ENCODE measurements around the gene VPREB3.
A peak's percentile ranks its signal among the peaks of the same experiment; 100 is the strongest.

The VPREB3 gene

DNA sequence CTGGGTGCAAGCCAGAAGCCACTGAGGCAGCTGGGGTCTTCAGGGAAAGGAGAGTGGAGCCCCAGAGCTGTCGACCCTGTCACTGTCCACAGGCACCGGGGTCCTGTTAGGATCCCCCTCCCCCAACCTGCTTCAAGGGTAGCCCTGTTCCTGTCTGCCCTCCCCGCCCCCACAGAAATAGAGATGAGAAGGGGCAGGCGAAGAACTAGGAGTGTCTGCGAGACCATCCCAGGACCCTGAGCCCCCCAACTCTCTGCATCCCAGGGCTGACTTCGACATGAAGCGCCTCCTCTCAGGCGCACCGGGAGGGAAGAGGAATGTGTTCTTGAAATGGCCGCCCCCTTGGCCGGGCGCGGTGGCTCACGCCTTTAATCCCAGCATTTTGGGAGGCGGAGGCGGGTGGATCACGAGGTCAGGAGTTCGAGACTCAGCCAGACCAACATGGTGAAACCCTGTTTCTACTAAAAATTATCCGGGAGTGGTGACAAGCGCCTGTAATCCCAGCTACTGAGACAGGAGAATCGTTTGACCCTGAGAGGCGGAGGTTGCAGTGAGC is 2.7 kb downstream of the VPREB3 start:
- H3K4me3 ChIP-seq (replicated peaks in 1 of 2; ENCODE audit: low read depth in 2 of 2, low read length in 2 of 2) = peak overlapping the region; percentile 66 to 93
- TF ChIP-seq, protein P1, sequence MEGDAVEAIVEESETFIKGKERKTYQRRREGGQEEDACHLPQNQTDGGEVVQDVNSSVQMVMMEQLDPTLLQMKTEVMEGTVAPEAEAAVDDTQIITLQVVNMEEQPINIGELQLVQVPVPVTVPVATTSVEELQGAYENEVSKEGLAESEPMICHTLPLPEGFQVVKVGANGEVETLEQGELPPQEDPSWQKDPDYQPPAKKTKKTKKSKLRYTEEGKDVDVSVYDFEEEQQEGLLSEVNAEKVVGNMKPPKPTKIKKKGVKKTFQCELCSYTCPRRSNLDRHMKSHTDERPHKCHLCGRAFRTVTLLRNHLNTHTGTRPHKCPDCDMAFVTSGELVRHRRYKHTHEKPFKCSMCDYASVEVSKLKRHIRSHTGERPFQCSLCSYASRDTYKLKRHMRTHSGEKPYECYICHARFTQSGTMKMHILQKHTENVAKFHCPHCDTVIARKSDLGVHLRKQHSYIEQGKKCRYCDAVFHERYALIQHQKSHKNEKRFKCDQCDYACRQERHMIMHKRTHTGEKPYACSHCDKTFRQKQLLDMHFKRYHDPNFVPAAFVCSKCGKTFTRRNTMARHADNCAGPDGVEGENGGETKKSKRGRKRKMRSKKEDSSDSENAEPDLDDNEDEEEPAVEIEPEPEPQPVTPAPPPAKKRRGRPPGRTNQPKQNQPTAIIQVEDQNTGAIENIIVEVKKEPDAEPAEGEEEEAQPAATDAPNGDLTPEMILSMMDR (IDR thresholded peaks at IDR 0.05; ENCODE audit: low read depth, low read length) = no peak
- DNase-seq (ENCODE audit: low read depth in 2 of 2) = peak in 1 of 2 donors; percentile 36

DNA sequence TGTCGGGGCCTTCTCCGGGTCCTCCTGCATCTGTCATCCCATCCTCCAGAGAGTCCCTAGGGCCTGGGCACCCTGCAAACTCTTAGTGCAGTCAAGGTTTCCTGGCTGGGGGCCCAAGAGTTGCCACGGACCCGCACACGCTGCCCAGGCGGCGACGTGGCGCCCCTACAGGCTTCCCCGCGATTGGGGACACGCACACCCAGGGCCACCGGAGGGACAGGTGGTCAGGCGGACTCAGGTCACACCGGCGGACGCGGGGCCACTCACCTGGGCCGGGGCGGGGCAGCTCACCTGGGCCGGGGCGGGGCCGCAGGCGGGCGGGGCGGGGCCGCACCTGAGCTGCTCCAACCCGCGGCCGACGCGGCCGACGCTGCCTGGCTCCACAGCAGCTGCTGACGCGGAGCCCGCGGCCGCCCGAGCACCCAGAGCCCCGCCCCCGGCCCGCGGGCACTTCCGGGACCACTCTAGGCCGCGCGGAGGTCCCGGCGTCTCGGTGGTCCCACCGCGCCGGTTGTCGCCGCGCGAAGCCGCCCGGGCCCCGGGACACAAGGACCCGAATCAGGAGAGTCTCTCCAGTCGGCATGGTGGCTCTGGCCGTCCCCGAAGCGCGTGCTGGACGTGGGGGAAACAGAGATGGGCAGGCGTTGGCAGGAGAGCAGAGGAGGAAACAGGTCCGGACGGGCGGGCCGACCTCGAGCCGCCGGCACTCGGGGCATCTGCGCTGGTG is 3.3 kb downstream of the VPREB3 start, which contains the start of gene ZNF70:
Gene ZNF70, minus strand, starts transcription at position 399 of the 727 bp plus-strand sequence. CDS start 5,972 bp downstream, outside the sequence.
- TF ChIP-seq, protein P1 (IDR thresholded peaks at IDR 0.05; ENCODE audit: low read depth, low read length) = peak; percentile 13
- peak within 1 kb of the TSS; percentile 87 to 93 for H3K4me3 ChIP-seq (replicated peaks in 1 of 2; ENCODE audit: low read depth in 2 of 2, low read length in 2 of 2)
- peak; percentile 69 to 83 for DNase-seq (ENCODE audit: low read depth in 2 of 2)

GRCh38 chr22:23750367-23750713 is 3.9 kb downstream of the VPREB3 start:
- DNase-seq (ENCODE audit: low read depth in 2 of 2) = no peak
- TF ChIP-seq, protein P1 (IDR thresholded peaks at IDR 0.05; ENCODE audit: low read depth, low read length) = no peak

DNA sequence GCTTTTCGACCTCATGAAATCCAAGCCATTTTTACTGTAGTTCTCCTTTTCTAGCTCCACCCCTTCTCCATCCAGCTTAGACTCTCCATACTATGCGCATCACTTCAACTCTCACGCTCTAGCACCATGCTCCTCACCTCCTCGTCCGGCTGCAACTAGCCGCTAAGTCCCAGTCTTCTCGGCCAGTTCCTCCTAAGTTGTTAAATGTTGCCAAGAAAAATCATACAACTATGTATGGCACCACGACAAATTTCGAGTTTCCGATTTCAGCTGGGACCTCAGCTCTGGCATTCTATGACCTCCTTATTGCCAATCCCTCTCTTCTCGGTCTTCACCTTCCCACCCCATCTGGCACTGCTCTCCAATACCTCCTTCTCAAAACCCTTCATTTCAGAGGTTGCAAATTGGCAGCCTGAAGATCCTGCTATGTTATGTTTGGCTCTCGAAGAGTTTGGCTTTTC is 4.4 kb downstream of the VPREB3 start:
- peak overlapping the region; percentile 87 to 93 for H3K4me3 ChIP-seq (replicated peaks in 1 of 2; ENCODE audit: low read depth in 2 of 2, low read length in 2 of 2)
- TF ChIP-seq, protein P1 (IDR thresholded peaks at IDR 0.05; ENCODE audit: low read depth, low read length) = no peak

More at GRCh38 chr22:23750367-23750713, 3.9 kb downstream of the VPREB3 start:
- peak overlapping the region; percentile 87 to 93 for H3K4me3 ChIP-seq (replicated peaks in 1 of 2; ENCODE audit: low read depth in 2 of 2, low read length in 2 of 2)

DNA sequence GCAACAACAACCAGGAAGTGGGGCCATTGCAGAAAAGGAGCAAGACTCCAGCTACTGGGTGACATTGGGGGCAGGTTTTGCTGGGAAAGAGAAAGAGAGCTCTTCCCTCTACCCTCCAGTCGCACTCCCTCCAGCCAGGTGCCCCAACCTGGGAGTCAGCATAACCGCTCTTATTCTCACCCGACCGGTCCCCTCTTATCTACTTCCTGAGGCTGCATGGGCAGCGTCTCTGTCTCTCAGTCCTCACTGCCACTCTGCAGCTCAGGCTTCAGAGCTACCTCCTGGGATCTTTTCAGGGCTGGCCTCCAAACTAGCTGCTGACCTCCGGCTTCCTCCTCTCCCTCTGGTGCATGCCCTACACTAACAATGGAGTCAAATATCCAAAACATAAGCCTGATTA is 8.4 kb downstream of the VPREB3 start:
- TF ChIP-seq, protein P1 (IDR thresholded peaks at IDR 0.05; ENCODE audit: low read depth, low read length) = no peak
- no peak for DNase-seq (ENCODE audit: low read depth in 2 of 2)

More for the DNA sequence above, 4.4 kb downstream of the VPREB3 start:
- DNase-seq (ENCODE audit: low read depth in 2 of 2) = peak in 1 of 2 donors; percentile 71

DNA sequence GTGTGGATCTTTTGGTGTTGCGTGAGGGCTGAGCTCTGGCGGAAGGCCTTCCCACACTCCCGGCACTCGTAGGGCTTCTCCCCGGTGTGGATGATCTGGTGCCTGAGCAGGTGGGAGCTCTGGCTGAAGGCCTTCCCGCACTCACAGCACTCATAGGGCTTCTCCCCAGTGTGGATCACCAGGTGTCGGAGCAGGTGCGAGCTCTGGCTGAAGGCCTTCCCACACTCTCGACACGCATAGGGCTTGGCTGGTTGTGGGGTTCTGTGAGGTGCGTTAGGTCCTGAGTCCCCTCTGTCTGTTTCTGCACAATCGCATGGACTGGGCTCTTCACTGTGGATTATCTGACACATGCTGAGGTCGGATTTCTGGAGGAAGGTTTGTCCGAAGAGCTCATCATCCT is 9.7 kb downstream of the VPREB3 start:
- DNase-seq (ENCODE audit: low read depth in 2 of 2) = no peak

More for the DNA sequence above, 8.4 kb downstream of the VPREB3 start:
- no peak overlapping the region for H3K4me3 ChIP-seq (replicated peaks in 1 of 2; ENCODE audit: low read depth in 2 of 2, low read length in 2 of 2)

More for the DNA sequence above, 9.7 kb downstream of the VPREB3 start:
- H3K4me3 ChIP-seq (replicated peaks in 1 of 2; ENCODE audit: low read depth in 2 of 2, low read length in 2 of 2) = no peak overlapping the region
- TF ChIP-seq, protein P1 (IDR thresholded peaks at IDR 0.05; ENCODE audit: low read depth, low read length) = no peak
